BJ (cell line): Measurements from ENCODE around the gene LMNTD2. TPM values are rescaled to one million over a fixed set of nuclear protein-coding genes. Genes with fewer than 3 reads are reported as not detected.
"Not testable (repeated sequence)": the region's sequence is repeated elsewhere in the genome, so short reads cannot be mapped to it uniquely, and the experiment has no call there.

Experiments
- CTCF ChIA-PET: fragments of 350-600 bp; formaldehyde crosslinking; extraction: SDS; loops from one replicate; lab custom pipeline; 2021; ENCODE audit warnings: antibody characterized with exemption, inconsistent platforms; lab: Yijun Ruan, JAX
- POLR2A ChIA-PET: fragments of 300-600 bp; sonication (Branson Sonifier 250); formaldehyde crosslinking; extraction: SDS; loops from one replicate; lab custom pipeline; 2021; ENCODE audit warnings: antibody characterized with exemption; lab: Charles Lee
- DNase-seq: peaks from one replicate; pipeline ENCODE4 v3.0.0-alpha.2; 2011; ENCODE audit warnings: low read depth
- H3K27me3 ChIP-seq: 2 replicates; pipeline ENCODE4 v1.6.0; 2011; ENCODE audit warnings: low read length; ENCODE audit not compliant: control insufficient read depth, insufficient read depth
- H3K36me3 ChIP-seq: 2 replicates; pipeline ENCODE4 v1.5.1; 2011; ENCODE audit warnings: low read length; ENCODE audit not compliant: control insufficient read depth, insufficient read depth
- H3K4me3 ChIP-seq: 2 replicates; pipeline ENCODE4 v1.5.1; 2011; ENCODE audit warnings: low read depth, mild to moderate bottlenecking, control low read depth, low read length
- CTCF ChIP-seq: IDR thresholded peaks from 2 replicates; pipeline ENCODE4 v1.5.1; 2011; ENCODE audit warnings: low read depth, mild to moderate bottlenecking, control low read depth, inconsistent platforms, low read length, moderate library complexity; ENCODE audit not compliant: insufficient read depth
- polyA plus RNA-seq: library from polyadenylated mRNA; depleted of rRNA; stranded (reverse); fragments of >200 nt; gene quantifications from 2 replicates; pipeline ENCODE4 v1.2.3, GENCODE V29; 2011

Gene LMNTD2
- polyA plus RNA-seq, 1 experiment, result 2.5 TPM

DNA sequence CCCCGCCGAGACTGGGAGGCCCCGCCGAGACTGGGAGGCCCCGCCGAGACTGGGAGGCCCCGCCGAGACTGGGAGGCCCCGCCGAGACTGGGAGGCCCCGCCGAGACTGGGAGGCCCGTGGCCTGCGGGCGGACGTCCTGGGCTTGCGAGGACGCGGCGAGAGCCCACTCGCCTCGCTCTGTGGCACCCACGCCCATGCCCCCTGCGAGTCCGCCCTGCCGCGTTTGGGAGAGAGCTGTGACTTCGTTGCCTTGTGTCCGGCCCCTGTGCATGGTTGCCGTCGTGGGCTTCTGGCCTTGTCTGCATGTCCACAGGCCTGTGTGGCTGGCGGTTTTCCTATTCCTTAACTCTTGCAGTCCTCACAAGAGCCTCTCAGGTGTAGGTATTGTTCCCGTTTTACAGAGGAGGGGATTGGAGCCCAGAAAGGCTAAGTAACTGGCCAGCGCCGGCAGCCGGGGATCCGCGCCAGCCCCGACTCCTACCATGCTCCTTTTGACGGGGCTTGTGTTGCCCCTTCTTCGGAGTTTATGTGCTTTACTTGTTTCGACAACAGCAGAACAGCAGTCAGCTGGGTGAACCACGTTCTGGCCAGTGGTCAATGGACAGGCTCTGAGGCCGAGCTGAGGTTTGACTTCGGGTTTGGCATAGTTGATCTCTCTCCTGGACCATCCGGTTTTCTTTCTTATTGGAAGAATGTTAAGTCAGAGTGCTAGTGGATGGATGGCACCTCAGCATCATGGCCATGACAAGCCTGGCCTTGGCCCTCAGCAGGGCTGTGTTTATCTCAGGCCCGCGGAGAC lies 16.5 kb upstream of the LMNTD2 start:
- CTCF ChIA-PET, result interaction anchor here (0.9 kb wide), 1 partner anchor 23 kb away, joined by 3 read pairs; no protein-coding TSS in a partner anchor
- H3K36me3 ChIP-seq, result peaks cover 6% of the 10 kb centered on the region
- H3K27me3 ChIP-seq, result no peaks in the 10 kb centered on the region
- no peak for TF ChIP-seq CTCF
- POLR2A ChIA-PET, result no interaction called here
- H3K4me3 ChIP-seq, result peak overlapping the region; percentile 99
- DNase-seq, result no peak

GRCh38 chr11:575996-576768 lies 15.6 kb upstream of the LMNTD2 start, which contains the start of gene PHRF1:
Gene PHRF1 (plus strand): TSS chr11:576470. CDS start chr11:581513, 5,043 bp downstream.
- DNase-seq, result peak; percentile 31
- H3K4me3 ChIP-seq, result peak within 1 kb of the TSS; percentile 99
- ChIA-PET POLR2A (interaction anchor here (0.5 to 2.0 kb wide), 6 partner anchors 12 to 806 kb away, joined by 3 to 20 read pairs (median 3); no protein-coding TSS in a partner anchor), CTCF (interaction anchor here (0.6 to 1.3 kb wide), 3 partner anchors 10 to 148 kb away, joined by 3 to 4 read pairs (median 3); no protein-coding TSS in a partner anchor)
- H3K36me3 ChIP-seq, result peaks cover 4% of the 10 kb centered on the region; the same call in 1 of the 2 replicates
- TF ChIP-seq CTCF, result no peak
- H3K27me3 ChIP-seq, result no peaks in the 10 kb centered on the region

GRCh38 chr11:575313-575995 lies 14.9 kb upstream of the LMNTD2 start:
- POLR2A ChIA-PET, result interaction anchor here (0.5 to 2.0 kb wide), 5 partner anchors 10 to 807 kb away, joined by 3 to 20 read pairs (median 3); no protein-coding TSS in a partner anchor
- Histone ChIP-seq H3K36me3 (peaks cover 4% of the 10 kb centered on the region; the same call in 1 of the 2 replicates), H3K27me3 (no peaks in the 10 kb centered on the region), H3K4me3 (peak overlapping the region; percentile 78)
- no peak for DNase-seq
- no peak for TF ChIP-seq CTCF
- CTCF ChIA-PET, result interaction anchor here (0.6 to 1.5 kb wide), 4 partner anchors 9 to 148 kb away, joined by 3 to 4 read pairs (median 4); no protein-coding TSS in a partner anchor

GRCh38 chr11:574632-575312 lies 14.2 kb upstream of the LMNTD2 start:
- Histone ChIP-seq H3K27me3 (no peaks in the 10 kb centered on the region), H3K4me3 (peak overlapping the region; percentile 78), H3K36me3 (peaks cover 4% of the 10 kb centered on the region; the same call in 1 of the 2 replicates)
- TF ChIP-seq CTCF, result no peak
- ChIA-PET POLR2A (interaction anchor here (2.0 kb wide), 1 partner anchor 10 kb away, joined by 20 read pairs; no protein-coding TSS in a partner anchor), CTCF (interaction anchor here (1.3 to 1.5 kb wide), 2 partner anchors 9 to 132 kb away, joined by 4 read pairs; no protein-coding TSS in a partner anchor)
- DNase-seq, result no peak

GRCh38 chr11:574031-574570 lies 13.6 kb upstream of the LMNTD2 start:
- CTCF ChIA-PET, result interaction anchor here (1.5 kb wide), 1 partner anchor 133 kb away, joined by 4 read pairs; no protein-coding TSS in a partner anchor
- POLR2A ChIA-PET, H3K4me3 ChIP-seq, DNase-seq, H3K27me3 ChIP-seq, H3K36me3 ChIP-seq: not testable (repeated sequence)
